ENCODE measurements around the gene BRINP3.
"Not testable (repeated sequence)": the region's sequence is repeated elsewhere in the genome, so short reads cannot be mapped to it uniquely, and the experiment has no call there.

Gene BRINP3

GRCh38 chr1:190477762-190478148 lies at the start of gene BRINP3:
Gene BRINP3, minus strand, starts transcription at chr1:190477864.
- DNase-seq = no peak

- DNase-seq = no peak
Observed at GRCh38 chr1:190511554-190511953, 33.9 kb upstream of the BRINP3 start.

GRCh38 chr1:190507357-190507756 lies 29.7 kb upstream of the BRINP3 start:
- DNase-seq = no peak

- not testable (repeated sequence) for DNase-seq
Observed at GRCh38 chr1:190504539-190504938, 26.9 kb upstream of the BRINP3 start.

- DNase-seq = no peak
Observed at GRCh38 chr1:190497565-190497964, 19.9 kb upstream of the BRINP3 start.

- DNase-seq = no peak
Observed at GRCh38 chr1:190494451-190494850, 16.8 kb upstream of the BRINP3 start.

- DNase-seq = no peak
Observed at GRCh38 chr1:190491404-190491803, 13.7 kb upstream of the BRINP3 start.

- no peak for DNase-seq
Observed at GRCh38 chr1:190484045-190484444, 6.4 kb upstream of the BRINP3 start.

- no peak for DNase-seq
Observed at GRCh38 chr1:190480231-190480630, 2.6 kb upstream of the BRINP3 start.

GRCh38 chr1:190479516-190479915 lies 1.9 kb upstream of the BRINP3 start:
- no peak for DNase-seq

- DNase-seq = no peak
Observed at GRCh38 chr1:190479050-190479397, 1.4 kb upstream of the BRINP3 start.

- no peak for DNase-seq
Observed at GRCh38 chr1:190478149-190479049, 735 bp upstream of the BRINP3 start.

- no peak for DNase-seq
Observed at GRCh38 chr1:190476806-190477205, 858 bp downstream of the BRINP3 start.

- DNase-seq = no peak
Observed at GRCh38 chr1:190476321-190476720, 1.3 kb downstream of the BRINP3 start.

GRCh38 chr1:190475421-190476141 lies 2.1 kb downstream of the BRINP3 start:
- DNase-seq = no peak

GRCh38 chr1:190474650-190475211 lies 2.9 kb downstream of the BRINP3 start:
- DNase-seq = no peak

GRCh38 chr1:190474010-190474409 lies 3.7 kb downstream of the BRINP3 start:
- DNase-seq = no peak

- no peak for DNase-seq
Observed at GRCh38 chr1:190472494-190472893, 5.2 kb downstream of the BRINP3 start.

- no peak for DNase-seq
Observed at GRCh38 chr1:190472042-190472441, 5.6 kb downstream of the BRINP3 start.

GRCh38 chr1:190464690-190465089 lies 13.0 kb downstream of the BRINP3 start:
- DNase-seq = no peak

GRCh38 chr1:190456129-190456528 lies 21.5 kb downstream of the BRINP3 start:
- DNase-seq = no peak

- no peak for DNase-seq
Observed at GRCh38 chr1:190455631-190456030, 22.0 kb downstream of the BRINP3 start.

- DNase-seq = no peak
Observed at GRCh38 chr1:190453550-190453949, 24.1 kb downstream of the BRINP3 start.

GRCh38 chr1:190452272-190452848 lies 25.3 kb downstream of the BRINP3 start:
- no peak for DNase-seq
